ENCODE measurements around the gene SAMD15.

Gene SAMD15

DNA sequence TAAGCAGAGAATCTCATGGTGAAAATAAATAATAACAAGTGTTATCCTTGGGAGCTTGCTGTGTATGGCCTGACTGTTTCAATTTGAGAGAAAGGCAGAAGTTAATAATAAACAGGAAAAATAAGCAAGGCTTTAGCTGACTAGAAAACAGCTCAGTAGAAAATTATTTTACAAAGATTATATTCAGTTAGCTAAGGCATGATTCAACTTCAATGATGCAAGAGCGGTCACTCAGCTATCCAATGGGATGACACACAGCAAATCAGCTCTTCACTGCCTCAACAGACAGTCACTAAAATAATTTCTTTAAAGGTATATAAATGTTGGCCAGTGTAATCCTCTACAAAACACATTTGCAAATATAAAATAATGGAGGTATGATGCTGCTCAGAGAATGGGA is 37.8 kb upstream of the SAMD15 start:
- Histone ChIP-seq H3K36me3 (ENCODE audit: control insufficient read depth, insufficient read depth, low read length) (peaks cover 12% of the 10 kb centered on the region), H3K4me3 (replicated peaks; ENCODE audit: low read depth, low read length) (no peak overlapping the region), H3K27me3 (replicated peaks; ENCODE audit: control insufficient read depth, insufficient read depth, low read length) (no peaks in the 10 kb centered on the region)
- DNase-seq (ENCODE audit: extremely low read depth, insufficient read length) = no peak
- TF ChIP-seq, protein P1, sequence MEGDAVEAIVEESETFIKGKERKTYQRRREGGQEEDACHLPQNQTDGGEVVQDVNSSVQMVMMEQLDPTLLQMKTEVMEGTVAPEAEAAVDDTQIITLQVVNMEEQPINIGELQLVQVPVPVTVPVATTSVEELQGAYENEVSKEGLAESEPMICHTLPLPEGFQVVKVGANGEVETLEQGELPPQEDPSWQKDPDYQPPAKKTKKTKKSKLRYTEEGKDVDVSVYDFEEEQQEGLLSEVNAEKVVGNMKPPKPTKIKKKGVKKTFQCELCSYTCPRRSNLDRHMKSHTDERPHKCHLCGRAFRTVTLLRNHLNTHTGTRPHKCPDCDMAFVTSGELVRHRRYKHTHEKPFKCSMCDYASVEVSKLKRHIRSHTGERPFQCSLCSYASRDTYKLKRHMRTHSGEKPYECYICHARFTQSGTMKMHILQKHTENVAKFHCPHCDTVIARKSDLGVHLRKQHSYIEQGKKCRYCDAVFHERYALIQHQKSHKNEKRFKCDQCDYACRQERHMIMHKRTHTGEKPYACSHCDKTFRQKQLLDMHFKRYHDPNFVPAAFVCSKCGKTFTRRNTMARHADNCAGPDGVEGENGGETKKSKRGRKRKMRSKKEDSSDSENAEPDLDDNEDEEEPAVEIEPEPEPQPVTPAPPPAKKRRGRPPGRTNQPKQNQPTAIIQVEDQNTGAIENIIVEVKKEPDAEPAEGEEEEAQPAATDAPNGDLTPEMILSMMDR (IDR thresholded peaks at IDR 0.05; ENCODE audit: insufficient read depth, low read length, poor library complexity, severe bottlenecking) = no peak

DNA sequence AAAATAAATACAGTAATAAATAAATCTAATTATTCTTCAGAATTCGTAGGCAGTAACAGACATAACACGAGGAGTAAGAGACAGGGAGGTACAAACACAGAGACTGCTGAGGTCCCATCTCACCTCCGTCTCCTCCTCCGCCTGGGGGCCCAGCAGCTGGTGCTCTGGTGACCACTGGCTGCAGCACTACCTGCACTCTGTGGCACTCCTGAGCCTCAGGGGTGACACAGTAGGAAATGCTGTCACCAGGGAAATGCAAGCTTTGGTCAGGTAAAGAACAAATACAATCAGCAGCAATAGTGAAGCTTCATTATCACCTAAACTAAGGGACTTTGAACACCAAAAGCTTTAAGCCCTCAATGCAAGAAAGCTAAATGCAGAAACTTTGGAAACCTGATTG is 36.8 kb upstream of the SAMD15 start:
- H3K36me3 ChIP-seq (ENCODE audit: control insufficient read depth, insufficient read depth, low read length) = peaks cover 12% of the 10 kb centered on the region
- no peak for DNase-seq (ENCODE audit: extremely low read depth, insufficient read length)
- TF ChIP-seq, protein P1 (IDR thresholded peaks at IDR 0.05; ENCODE audit: insufficient read depth, low read length, poor library complexity, severe bottlenecking) = no peak

DNA sequence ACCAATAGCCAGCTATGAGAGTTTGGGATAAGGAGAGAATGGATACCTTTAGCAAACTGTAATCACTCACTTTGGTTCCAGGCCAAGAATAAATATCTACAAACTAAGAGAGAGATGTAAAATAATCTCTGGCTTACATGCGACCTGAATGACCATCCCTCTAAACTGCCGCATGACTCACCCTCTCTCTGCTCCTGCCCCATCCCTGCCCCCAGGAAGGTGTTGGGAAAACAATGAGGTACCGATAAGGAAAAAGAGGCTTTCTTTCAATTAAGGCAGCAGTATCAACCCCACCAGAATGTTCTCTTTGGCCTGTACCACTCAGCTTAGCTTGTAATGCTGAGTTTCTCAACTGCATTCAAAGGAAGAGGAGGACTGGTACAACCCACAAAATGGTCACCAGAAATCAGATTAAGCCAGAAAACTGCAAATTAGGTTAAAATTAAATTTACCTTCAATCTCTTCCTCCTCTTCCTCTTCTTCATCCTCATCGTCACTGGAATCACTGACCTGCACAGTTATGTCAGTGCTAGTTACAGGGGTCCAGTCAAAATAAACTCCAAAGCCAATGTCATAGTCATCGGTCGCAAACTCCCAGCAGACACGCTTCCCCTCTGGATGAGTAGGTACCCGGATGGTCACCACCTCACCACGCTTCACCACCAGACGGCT is 34.3 kb upstream of the SAMD15 start:
- Histone ChIP-seq H3K4me3 (replicated peaks; ENCODE audit: low read depth, low read length) (no peak overlapping the region), H3K36me3 (ENCODE audit: control insufficient read depth, insufficient read depth, low read length) (peaks cover 14% of the 10 kb centered on the region), H3K27me3 (replicated peaks; ENCODE audit: control insufficient read depth, insufficient read depth, low read length) (no peaks in the 10 kb centered on the region)
- DNase-seq (ENCODE audit: extremely low read depth, insufficient read length) = no peak
- TF ChIP-seq, protein P1 (IDR thresholded peaks at IDR 0.05; ENCODE audit: insufficient read depth, low read length, poor library complexity, severe bottlenecking) = no peak

More for the DNA sequence above, 36.8 kb upstream of the SAMD15 start:
- Histone ChIP-seq H3K4me3 (replicated peaks; ENCODE audit: low read depth, low read length) (no peak overlapping the region), H3K27me3 (replicated peaks; ENCODE audit: control insufficient read depth, insufficient read depth, low read length) (no peaks in the 10 kb centered on the region)

DNA sequence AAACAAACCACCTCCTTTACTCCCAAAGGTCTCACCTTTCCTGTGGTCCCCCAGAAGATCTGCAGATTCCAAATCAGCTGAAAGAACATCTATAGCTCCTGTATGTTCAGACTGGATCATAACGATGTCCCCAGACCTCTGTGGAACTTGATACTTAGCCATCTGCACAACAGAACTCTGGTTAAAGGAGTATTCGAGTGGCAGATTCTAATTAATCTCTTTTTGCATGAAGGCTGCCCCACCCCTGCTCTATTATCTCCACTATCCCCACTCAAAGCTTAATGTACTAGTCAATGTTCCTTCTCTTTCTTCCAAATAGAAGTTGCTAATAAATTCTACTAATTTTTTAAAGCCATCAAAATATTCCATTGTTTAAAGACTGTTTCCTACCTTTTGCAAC is 33.5 kb upstream of the SAMD15 start:
- no peaks in the 10 kb centered on the region for H3K27me3 ChIP-seq (replicated peaks; ENCODE audit: control insufficient read depth, insufficient read depth, low read length)
- H3K4me3 ChIP-seq (replicated peaks; ENCODE audit: low read depth, low read length) = no peak overlapping the region
- DNase-seq (ENCODE audit: extremely low read depth, insufficient read length) = no peak
- TF ChIP-seq, protein P1 (IDR thresholded peaks at IDR 0.05; ENCODE audit: insufficient read depth, low read length, poor library complexity, severe bottlenecking) = no peak
- H3K36me3 ChIP-seq (ENCODE audit: control insufficient read depth, insufficient read depth, low read length) = peaks cover 14% of the 10 kb centered on the region

DNA sequence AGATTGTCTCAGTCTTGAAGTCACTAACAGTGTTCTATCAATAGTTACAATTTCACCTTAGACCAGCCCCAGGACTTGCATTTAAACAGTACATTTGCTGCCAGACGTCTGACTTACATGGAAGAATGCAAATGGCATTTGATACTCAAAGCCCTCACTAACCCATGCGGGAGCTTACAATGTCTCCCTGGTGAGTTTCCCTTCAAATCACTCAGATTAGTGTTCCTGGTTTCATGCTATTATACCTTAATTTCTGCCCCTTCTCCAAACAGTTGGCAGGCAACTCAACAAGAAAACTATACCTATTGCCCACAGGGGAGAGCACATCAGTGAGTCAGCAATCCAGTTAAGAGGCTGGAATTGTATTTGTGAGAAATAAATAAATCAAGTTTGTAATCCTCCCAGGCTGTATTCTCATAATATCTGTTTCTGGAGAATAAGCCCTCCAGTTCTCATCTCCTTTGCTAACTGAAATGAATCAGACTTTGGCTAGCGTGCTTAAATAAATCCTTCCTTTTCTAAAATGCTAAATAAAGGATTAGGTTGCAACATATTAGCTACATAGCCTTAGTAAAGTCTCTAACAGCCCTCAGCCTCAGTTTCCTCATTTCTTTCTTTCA is 32.7 kb upstream of the SAMD15 start:
- Histone ChIP-seq H3K4me3 (replicated peaks; ENCODE audit: low read depth, low read length) (no peak overlapping the region), H3K27me3 (replicated peaks; ENCODE audit: control insufficient read depth, insufficient read depth, low read length) (no peaks in the 10 kb centered on the region), H3K36me3 (ENCODE audit: control insufficient read depth, insufficient read depth, low read length) (peaks cover 15% of the 10 kb centered on the region)
- TF ChIP-seq, protein P1 (IDR thresholded peaks at IDR 0.05; ENCODE audit: insufficient read depth, low read length, poor library complexity, severe bottlenecking) = no peak
- no peak for DNase-seq (ENCODE audit: extremely low read depth, insufficient read length)

Measured in GM06990 (cell line).